ENCODE data around the gene MYO7A. TPM values are rescaled to one million over a fixed set of nuclear protein-coding genes. Genes with fewer than 3 reads are reported as not detected.

MYO7A gene
- total and polyA plus RNA-seq, 2 of the 8 experiments (the other 6 are each of a cell fraction or from before 2014, with no cell fraction given), result 1.5 to 1.9 TPM

DNA sequence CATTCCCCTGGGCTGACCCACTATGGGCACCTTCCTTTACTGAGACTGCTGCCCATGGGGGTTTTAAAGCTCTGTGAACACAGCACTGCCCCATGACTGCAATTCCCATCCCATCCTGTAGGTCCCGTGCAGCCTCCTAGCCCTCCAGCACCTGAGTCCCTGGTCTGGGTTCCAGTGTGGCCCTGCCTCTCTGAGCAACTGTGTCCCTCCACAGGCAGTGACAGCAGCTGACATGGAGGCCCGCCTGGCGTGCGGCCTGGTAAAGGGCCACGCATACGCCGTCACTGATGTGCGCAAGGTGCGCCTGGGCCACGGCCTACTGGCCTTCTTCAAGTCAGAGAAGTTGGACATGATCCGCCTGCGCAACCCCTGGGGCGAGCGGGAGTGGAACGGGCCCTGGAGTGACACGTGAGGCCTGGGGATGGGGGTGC is 12.8 kb upstream of the MYO7A start (continued):
- TF ChIP-seq RAD21 (IDR thresholded peaks at IDR 0.05 in 1 of 2, conservative IDR thresholded peaks at IDR 0.05 in 1 of 2; ENCODE audit: low read depth in 2 of 2, low read length in 2 of 2), result peak in 1 of 2 experiments; percentile 35; a peak in 2 of 4 replicates
- TF ChIP-seq, protein P1, sequence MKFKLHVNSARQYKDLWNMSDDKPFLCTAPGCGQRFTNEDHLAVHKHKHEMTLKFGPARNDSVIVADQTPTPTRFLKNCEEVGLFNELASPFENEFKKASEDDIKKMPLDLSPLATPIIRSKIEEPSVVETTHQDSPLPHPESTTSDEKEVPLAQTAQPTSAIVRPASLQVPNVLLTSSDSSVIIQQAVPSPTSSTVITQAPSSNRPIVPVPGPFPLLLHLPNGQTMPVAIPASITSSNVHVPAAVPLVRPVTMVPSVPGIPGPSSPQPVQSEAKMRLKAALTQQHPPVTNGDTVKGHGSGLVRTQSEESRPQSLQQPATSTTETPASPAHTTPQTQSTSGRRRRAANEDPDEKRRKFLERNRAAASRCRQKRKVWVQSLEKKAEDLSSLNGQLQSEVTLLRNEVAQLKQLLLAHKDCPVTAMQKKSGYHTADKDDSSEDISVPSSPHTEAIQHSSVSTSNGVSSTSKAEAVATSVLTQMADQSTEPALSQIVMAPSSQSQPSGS (IDR thresholded peaks at IDR 0.05; ENCODE audit: low read length), result no peak
- no peak for TF ChIP-seq ZNF274 (IDR thresholded peaks at IDR 0.05; ENCODE audit: borderline replicate concordance, extremely low read depth, low read length)
- TF ChIP-seq FOSL1 (IDR thresholded peaks at IDR 0.05; ENCODE audit: insufficient read depth, low read depth, low read length), result no peak
- 0 out of 2 replicates have a peak, but pooled peaks have one; percentile 12 for TF ChIP-seq CREB1 (IDR thresholded peaks at IDR 0.05)
- TF ChIP-seq NANOG (IDR thresholded peaks at IDR 0.05; ENCODE audit: insufficient read depth, low read depth, low read length, poor library complexity, severe bottlenecking), result no peak
- TF ChIP-seq, protein P2, sequence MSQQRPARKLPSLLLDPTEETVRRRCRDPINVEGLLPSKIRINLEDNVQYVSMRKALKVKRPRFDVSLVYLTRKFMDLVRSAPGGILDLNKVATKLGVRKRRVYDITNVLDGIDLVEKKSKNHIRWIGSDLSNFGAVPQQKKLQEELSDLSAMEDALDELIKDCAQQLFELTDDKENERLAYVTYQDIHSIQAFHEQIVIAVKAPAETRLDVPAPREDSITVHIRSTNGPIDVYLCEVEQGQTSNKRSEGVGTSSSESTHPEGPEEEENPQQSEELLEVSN (IDR thresholded peaks at IDR 0.05), result no peak
- no peak for TF ChIP-seq SAP30 (IDR thresholded peaks at IDR 0.05; ENCODE audit: insufficient read depth, insufficient replicate concordance, low read length)
- no peak for TF ChIP-seq JUND (IDR thresholded peaks at IDR 0.05; ENCODE audit: low read length)
- no peak for TF ChIP-seq CHD2 (IDR thresholded peaks at IDR 0.05; ENCODE audit: low read length)
- no peak for TF ChIP-seq HDAC2 (IDR thresholded peaks at IDR 0.05; ENCODE audit: borderline replicate concordance in 1 of 2, low read depth in 2 of 2, low read length in 2 of 2)
- no peak for TF ChIP-seq KDM5A (IDR thresholded peaks at IDR 0.05; ENCODE audit: low read length)
